GM21423 (cell line): ENCODE measurements around the gene SLC4A4.

Experiments
- ATAC-seq: cut with Tn5 transposase; IDR thresholded peaks from one replicate; pipeline ENCODE4 v1.9.1; 2021; ENCODE audit warnings: mild to moderate bottlenecking, moderate library complexity; ENCODE audit not compliant: unreplicated experiment

SLC4A4 gene

DNA sequence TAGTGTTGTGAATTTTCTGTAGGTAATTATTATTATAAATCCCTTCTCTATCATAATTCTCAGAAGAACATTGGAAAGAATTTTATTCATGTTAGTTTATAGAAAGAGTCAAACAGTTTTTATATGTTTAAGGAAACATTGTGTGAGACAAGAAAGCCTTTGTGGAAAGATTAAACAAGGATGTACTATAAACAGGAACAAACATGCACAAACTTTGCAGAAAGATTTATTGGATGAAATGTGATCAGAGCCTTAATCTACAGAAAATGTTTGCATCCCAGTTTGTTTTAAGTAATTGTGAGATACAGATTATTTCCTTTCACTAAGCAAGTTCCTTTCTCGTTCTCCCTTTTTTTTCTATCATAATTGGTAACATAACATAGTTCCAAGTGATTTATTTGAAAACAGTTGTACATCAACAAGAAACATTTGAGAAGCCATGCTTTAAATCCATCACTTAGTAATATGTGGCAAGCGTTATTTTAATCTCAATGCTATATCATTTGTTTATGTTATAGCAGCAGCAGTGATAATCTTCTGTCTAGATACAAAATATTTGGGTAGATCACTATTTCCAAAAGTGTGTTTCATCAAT is 129.4 kb downstream of the SLC4A4 start:
- ATAC-seq = no peak

GRCh38 chr4:71469541-71469940 is 130.7 kb downstream of the SLC4A4 start:
- no peak for ATAC-seq

GRCh38 chr4:71470524-71470923 is 131.7 kb downstream of the SLC4A4 start:
- no peak for ATAC-seq

- no peak for ATAC-seq
Measured at GRCh38 chr4:71472946-71473345, 134.1 kb downstream of the SLC4A4 start.

DNA sequence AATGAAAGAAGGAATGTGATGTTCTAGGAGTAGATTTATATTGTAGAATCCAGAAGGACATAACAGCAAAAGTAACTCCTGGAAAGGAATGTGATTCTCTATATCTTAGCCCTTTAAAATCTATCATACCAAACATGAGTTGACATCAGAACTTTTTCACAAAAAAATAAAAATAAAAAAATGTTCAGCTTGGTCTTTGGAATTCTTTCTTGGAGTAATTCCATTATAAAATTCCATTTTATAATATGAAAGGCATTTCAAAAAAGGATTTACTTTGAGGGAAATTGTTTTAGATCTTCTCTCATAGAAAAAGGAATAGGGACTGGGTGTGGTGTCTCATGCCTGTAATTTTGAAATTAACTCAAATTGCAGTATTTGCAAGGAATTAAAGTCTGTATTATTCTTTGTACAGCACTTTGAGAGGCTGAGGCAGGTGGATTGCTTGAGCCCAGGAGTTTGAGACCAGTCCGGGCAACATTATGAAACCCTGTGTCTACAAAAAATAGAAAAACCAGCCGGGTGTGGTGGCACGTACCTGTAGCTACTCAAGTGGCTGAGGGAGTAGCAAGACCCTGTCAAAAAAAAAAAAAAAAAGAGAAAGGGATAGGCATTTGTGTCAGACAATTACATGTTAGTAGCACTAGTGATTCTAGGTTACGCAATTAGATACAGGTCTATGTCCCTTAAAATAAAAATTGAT is 134.9 kb downstream of the SLC4A4 start:
- ATAC-seq = no peak

DNA sequence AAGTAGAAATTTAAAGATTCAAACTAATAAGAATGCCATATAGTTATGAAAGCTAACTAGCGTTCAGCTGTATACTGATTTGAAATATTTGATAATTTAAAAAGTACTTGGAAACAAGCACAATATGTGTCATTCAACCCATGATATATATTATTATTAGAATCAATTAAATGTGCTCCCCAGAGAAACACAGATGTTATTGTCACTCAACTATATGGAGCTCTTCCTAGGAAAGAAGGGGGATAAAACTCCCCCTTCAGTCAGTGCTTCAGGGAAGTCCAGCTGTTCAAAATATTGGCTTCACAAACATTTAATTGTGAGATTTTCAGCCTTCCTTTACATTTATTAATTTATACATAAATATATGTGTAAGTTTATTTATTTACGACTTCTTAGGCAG is 135.9 kb downstream of the SLC4A4 start:
- no peak for ATAC-seq

DNA sequence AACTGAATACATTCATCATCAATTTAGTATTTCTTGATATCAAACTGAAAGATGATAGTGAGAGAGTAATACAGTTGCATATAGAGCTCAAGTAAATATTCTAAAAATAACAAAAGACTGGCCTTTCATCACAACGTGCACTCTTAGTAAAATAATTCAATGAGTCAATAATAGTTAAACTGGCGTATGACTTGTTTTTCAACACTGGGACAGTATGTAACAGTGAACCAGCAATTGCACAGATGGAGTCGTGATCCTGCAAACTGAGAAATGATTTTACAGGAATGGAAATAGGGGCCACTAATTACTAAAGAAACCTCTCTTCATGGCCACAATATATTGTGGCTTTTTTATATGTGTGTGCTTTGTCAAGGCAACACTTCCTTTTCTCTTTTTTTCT is 137.4 kb downstream of the SLC4A4 start:
- no peak for ATAC-seq

- no peak for ATAC-seq
Measured at GRCh38 chr4:71486550-71487343, 147.9 kb downstream of the SLC4A4 start.

- no peak for ATAC-seq
Measured at GRCh38 chr4:71487344-71487920, 148.6 kb downstream of the SLC4A4 start.

DNA sequence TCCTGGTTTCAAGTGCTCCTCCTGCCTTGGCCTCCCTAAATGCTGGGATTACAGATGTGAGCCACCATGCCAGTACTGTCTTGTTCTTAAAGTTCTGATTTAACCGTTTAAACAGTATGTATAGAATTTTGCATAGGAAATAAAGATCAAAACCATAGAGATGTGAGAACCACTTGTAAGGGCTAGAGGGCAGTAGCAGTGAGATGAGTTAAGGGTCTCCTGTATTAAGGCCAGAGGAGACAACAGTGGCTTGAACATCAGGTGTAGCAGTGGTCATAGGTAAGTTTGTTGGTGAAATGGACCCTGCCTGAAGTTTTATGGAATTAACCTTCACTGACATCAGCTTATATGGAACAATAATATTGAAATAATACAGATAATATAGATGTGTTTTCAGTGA is 155.7 kb downstream of the SLC4A4 start:
- ATAC-seq = no peak

- ATAC-seq = no peak
Measured at GRCh38 chr4:71495454-71495853, 156.6 kb downstream of the SLC4A4 start.

DNA sequence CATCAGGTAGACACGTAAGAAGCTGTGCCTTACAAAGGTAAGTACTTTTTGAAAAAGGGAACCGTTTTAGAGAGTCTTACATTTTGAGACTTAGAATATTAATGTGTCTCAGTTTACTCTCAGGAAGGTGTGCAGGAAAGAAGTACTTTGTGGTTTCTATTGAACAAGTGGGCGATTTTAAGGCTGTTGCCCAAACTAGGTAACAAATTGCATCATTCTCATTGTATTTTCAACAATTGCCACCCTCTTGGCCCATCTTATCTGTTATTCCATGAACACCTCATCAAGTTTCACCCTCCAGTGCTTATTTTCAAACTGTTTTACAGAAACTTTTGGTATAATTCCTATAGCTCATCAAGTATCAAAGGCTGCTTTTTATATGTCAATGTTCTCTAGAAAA is 158.3 kb downstream of the SLC4A4 start:
- ATAC-seq = no peak

DNA sequence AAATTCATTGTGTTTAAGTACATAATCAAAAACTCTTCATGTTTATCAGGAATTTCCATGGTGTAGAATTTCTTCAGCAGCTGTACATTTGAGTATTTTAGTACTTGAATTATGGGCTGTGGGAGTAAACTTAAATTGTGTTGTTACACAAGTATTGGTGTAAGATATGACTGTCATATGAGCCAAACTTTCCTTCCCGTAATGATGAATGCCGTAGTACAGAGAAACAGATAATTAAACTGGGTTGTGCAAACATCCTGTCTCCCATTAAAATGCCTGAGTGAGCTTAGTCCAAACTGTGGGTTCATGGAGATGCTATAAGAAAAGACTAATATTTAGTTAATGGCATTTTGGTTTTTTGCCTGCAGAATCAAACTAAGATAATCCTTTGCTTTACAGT is 159.2 kb downstream of the SLC4A4 start:
- no peak for ATAC-seq

GRCh38 chr4:71498625-71499024 is 159.8 kb downstream of the SLC4A4 start:
- ATAC-seq = no peak

GRCh38 chr4:71501992-71502391 is 163.2 kb downstream of the SLC4A4 start:
- no peak for ATAC-seq

DNA sequence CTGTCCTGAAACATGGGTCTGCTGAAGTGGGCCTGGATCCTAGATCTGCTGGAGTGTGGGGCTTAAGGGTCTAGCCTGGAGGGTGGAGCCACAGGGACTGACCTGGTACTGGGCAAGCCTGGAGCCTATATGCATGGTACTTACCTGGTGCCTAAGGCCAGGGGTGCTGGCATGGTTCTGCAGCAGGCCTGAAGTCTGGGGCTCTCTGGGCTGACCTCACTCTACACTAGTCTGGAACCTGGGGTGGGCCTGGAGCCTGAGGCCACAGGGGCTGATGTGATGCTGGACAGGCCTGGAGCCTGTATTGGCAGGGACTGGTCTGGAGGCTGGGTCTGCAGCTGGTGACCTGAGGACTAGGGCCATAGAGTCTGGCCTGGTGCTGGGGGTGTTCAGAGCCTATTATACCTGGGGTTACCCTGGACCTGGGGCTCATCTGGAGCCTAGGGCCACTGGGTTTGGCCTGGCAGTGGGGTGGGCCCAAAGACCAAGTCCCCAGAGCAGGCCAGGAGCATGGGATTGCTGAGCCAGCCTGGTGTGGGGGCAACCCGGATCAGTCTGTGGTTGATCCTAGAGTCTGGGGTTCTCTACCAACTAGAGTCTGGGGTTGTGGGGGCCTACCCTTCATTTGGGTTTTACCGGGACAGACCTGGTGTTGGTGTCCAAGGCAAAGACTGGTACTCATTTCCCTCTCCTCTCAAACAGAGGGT is 179.6 kb downstream of the SLC4A4 start:
- no peak for ATAC-seq

GRCh38 chr4:71520308-71520707 is 181.5 kb downstream of the SLC4A4 start:
- no peak for ATAC-seq

- no peak for ATAC-seq
Measured at GRCh38 chr4:71520850-71521249, 182.0 kb downstream of the SLC4A4 start.

DNA sequence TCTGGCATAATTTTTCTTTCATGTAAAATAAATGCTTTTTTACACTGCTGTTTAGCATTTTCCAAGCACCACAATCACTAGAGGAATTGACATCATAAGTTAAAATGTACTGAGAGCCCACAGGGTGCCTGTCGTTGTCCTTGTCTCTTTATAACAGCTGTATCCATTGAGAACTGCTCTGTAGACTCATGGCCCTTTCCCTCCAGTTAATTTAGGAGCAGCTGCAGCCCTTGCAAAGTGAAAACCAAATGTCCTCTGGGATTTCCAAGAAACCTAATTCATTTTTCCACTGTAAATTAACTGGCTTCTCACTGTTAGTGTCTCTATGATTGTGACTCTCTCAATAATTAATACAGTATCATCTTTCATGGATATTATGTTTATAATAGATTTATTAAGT is 185.9 kb downstream of the SLC4A4 start:
- ATAC-seq = no peak

DNA sequence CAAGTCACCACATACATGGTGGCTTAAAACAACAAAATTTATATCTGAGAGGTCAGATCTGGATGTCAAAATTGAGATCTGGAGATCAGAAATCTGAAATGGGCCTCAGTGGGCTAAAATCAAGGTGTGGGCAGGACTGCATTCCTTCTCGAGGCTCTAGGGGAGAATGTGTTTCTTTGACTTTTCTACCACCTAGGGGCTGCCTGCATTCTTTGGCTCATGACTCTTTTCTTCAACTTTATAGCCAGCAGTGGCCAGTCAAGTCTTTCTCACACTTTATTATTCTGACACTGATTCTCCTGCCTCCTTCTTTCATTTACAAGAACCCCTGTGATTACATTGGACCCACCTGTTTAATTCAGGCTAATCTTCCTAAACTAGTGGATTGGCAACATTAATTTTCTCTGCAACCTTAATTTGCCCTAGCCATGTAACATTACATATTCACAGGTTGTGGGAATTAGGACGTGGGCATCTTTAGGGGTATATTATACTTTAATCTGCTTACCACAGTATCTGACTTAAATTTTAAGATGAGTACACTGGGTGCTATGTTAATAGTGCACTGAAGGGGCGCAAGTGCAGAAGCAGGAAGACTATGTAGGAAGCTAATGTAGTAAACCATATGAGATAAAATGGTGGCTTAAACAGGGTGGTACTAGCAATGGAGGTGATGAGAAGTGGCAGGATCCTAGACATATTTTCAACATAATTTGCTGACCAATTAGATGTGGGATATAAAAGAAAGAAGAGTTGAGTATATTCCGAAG is 188.0 kb downstream of the SLC4A4 start:
- ATAC-seq = no peak
